GM18858 (cell line): Measurements from ENCODE around the gene EYA4.
"Not testable (repeated sequence)": the region's sequence is repeated elsewhere in the genome, so short reads cannot be mapped to it uniquely, and the experiment has no call there.

Experiments used
- ATAC-seq: cut with Tn5 transposase; IDR thresholded peaks from one replicate; pipeline ENCODE4 v1.9.1; 2021; ENCODE audit not compliant: unreplicated experiment

Gene EYA4

DNA sequence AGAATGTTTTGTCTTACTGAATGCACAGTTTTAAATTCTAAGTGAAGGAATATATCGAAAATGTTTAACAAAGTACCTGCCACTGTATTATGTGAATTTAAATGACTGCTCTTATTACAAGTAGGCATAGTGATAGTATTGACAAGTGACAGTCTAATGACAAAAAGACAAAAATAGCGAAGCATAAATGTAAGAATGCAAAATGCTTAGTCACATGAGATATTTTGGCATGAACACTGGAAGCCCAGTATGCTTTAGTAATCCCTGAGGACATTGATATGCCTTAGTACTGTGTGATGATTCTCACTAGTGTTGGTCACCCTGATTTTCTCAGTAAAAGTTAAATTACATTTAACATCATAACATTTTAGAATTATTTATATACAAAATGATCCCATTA, 153.5 kb downstream of the EYA4 start:
- no peak for ATAC-seq

DNA sequence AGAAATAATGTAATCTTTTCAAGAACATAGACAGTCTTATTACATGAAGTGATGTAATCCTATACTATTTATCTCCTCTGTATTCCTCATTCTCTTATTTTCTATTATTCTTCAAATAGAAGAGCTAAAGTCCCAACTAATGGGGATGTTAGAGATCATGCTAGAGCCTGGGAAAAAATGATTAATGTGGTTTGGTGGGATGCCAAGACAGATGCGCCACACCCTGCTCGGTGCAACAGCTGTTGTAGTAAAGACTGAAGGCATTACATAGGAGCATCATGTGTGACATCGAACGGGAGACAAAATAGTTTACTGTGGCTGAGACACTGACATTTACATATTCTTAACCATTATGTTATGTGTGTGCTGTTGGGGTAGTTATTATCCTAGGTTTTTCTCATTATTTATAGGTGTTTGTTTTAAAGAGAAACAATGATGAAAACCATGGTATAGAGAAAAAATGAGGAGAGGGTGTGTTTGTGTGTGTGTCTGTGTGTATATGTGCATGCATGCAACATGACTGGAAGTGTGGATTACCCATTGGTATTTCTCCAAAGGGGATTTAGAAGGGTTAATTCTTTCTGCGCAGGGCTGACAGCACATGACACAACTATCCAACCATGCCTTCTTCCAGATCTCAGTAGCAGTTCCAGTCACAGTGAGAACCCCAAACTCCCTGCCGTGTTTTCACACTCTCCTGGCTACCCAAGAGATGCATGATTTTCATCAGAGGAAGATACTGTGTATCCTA, 155.3 kb downstream of the EYA4 start:
- no peak for ATAC-seq

DNA sequence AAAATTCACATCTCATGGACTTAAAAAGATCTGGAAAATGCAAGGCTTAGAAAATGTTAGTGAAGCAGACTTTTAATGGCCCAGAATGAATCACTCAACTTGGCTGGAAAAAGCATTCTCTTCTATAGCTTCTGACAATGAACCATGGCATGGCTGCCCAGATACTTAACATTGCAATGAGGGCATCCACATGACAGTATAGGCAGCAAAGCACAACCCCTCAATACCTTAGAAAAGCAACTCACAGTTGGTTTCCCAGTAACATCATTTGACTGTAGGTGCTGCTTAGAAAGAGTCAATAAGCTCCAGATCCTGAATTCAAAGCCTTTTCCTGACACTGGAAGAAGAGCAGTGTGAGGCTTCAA, 155.8 kb downstream of the EYA4 start:
- no peak for ATAC-seq

DNA sequence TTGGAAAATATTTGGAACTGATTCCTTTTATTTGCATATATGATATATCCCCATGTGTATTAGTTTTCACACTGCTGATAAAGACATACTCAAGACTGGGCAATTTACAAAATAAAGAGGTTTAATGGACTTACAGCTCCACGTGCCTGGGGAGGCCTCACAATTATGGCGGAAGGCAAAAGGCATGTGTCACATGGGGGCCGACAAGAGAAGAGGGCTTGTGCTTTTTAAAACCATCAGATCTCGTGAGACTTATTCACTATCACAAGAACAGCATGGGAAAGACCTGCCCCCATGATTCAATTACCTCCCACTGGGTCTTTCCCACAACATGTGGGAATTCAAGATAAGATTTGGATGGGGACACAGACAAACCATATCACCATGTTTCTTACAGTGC, 156.4 kb downstream of the EYA4 start:
- ATAC-seq = not testable (repeated sequence)

DNA sequence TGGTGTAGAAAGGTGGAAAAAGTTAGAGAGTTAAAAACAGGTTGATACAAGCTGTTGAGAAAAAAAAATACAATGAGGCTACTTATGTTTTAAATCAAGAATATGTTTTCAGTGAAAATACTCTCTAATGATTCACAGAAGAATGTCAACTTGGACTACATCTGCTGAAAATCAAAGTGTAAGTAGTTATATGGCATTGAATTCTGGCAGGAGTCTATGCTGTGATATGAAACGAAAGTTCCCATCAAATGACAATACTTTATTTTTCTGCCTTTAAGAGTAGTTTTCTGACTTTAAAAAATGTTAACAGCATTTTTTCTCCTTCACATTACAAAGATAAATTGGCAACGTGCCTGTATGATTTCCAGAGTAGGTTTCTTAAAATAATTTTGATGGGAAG, 158.3 kb downstream of the EYA4 start:
- no peak for ATAC-seq

DNA sequence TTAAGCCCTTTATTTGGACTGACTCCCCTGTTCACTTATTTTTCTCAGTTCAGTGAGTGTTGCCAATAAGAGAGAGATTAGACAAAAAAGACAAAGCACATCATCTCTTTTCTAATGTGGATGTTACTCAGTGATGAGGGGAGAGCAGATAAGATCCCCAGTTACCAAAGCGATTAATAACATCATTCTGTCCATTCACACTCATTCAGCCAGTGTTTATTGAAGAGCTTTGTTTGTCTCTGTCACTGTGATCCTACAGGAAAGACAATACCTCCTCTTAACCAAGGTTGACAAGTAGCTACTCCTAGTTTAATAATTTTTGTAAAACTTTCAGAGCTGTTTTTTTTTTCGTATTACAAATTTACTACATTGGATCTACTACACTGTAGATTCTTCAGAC, 163.0 kb downstream of the EYA4 start:
- no peak for ATAC-seq

DNA sequence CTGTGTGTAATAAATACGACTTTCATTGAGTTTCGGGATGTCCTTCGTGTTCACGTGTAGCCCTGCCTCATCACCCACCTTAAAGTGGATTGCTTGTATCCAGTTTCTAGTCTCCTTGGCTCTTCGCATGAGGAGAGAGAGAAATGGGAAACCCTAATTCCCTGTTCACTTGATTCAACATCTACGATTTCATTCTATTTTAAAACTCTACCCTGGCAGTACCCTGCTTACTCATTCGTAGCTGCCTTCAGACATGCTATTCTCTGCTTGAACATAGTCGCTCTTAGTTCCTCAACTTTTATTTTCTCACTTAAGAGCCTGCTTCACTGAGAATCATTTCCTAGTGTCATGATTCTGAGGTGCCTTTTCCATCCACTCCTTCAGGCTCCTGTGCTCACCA, 163.6 kb downstream of the EYA4 start:
- ATAC-seq = no peak

DNA sequence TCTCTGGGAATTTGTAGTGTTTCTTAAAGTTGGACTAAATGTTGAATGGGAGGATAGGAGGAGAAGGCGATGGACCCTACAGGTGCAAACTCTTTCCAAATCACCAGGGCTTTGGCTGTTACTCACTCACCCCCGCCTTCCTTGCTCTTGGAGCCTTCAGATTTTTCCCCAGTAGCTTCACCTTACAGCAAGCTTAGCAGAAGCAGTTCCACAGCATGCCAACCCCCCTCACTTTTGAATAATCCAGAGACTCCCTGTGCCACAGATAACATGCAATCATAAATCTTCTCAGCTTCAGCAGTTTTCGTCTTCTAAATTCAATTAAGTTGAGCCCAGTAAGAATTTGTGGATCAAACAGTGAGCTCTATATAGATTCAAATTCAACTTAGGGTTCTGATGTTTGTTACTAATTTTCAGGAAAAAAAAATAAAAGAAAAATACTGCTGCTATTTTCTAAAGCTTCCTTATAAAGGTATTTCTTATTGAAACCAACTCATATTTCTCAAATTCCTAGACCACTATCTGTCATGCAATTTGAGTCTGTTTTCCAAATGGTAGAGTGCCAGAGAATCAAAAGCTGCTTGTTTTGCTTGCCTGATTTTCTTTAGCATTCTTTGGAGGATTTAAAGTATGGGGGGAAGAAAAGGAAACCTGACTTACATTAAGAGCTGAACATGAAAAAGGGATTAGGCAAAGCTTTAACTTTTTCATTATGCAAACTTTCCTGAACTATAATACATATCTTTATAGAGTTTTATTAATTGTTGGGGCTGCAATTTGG, 166.4 kb downstream of the EYA4 start:
- no peak for ATAC-seq

DNA sequence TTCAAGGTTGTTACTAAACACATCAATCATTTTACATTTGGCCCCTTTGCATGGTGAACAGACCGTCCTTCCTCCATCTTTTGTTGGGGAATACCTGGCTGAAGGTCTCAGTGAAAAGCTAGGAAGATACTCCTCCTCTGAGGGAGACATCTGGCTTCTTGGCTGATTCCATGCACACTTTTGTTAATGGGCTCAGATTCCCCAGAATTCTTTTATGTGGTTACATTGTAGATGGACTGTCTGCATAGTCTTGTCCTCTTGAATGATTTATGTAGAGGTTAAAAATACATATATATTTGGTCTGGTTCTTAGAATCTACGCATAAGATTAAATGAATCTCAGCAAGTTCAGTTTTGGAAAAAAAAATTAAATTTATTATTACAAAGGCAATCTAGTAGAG, 167.0 kb downstream of the EYA4 start:
- no peak for ATAC-seq

DNA sequence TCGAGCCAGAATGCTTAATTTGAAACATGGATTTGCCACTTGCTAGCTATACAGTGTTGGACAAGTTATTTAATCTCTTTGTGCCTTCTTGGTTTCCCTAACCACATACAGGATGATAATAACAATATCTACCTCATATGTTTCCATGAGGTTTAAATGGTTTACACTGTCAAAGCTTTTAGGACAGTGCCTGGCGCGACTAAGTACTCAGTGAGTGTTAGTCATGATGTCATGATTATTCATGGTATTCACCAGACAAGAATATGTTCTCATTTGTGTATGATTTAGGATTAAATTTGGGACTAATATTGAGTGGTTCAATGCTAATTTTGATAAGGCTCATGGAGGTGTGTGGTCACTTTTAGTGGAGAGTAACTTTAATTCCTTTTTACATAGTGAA, 167.4 kb downstream of the EYA4 start:
- no peak for ATAC-seq

DNA sequence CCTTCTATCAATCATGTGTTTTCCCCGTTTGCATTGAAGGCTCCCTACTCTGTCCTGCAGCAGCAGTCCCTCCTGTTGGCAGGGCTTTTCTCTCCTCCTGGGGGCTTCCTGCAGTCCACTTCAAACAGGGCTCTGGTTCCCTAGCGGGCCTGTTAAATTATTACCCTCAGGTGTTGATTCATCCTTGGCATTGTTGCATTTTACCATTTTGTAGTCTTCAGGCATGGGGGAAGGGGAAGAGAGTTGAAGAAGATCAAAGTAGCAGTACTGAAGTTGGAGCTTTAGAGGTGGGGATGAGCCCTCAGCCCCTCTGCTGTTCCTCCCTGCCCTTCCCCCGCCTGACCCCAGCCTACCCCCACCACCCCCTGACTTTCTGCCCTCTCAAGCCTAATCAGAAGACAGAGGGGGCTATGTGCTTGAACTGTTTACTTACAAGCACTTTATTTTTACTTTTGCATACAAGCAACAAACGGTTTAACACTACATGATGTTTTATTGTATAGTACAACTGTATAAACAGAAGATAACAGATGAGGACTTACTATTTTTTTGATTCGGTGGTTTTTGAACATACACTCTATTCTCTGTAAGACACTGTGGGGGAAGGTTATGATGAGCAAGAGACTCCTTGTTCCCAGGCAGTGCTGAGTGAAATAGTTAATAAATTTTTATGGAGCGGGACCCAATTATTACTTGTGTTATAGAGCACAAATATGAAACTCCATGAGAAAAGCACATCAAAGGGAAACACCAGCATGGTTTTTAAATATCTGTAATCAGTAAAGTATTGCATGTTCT, 169.7 kb downstream of the EYA4 start:
- ATAC-seq = no peak

DNA sequence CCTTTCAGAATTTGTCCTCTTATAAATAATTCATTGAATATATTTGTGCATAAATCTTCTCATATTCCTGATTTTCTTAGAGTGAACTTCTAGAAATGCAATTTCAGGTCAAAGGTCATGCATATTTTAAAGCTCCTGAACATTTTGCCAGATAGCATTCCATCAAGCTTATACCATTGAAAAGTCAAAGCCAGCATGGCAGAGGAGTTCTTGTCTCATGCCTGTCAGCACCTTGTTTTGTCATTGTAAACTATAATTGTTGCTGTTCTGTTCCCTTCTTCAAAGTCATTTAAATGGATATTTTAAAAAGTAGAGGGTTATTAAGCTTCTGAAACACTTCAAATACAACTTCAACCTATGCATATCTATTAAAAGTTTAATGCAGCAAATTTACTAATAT, 170.6 kb downstream of the EYA4 start:
- ATAC-seq = no peak

DNA sequence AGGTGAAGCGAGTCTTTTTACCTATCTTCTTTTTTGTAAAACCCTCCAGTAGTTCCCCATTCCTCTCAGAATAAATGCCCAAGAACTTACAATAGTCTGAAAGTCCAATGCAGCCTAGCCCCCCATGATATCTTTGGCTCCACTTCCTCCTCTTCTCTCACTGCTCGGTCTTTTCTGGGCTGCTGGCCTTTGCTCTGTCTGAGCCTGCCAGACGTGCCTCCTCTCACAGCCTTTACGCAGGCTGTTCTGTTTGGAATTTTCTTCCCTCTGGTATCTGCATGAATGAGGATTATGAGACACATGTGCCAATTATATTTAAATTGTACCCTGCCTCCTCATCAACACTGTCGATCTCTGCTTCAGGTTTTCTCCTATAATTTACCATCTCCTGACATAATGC, 174.1 kb downstream of the EYA4 start:
- no peak for ATAC-seq

DNA sequence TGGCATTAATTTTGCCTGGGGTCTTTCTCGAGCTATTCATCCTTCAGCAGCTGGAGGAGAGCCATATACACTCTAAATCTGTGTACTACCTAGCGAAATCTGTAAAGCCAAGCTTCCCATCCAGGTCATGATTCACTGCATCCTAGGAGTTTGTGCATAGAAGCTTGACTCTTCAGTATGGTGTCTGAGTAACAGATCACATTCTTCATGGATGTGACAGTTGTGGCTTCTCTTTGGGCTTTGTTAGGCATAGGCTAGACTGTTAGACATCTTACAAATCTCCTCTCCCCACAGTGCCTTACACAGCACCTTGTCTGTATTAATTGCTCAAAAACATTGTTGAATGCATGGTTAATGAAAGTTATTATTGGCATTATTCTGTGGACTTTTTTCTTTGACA, 177.0 kb downstream of the EYA4 start:
- no peak for ATAC-seq

DNA sequence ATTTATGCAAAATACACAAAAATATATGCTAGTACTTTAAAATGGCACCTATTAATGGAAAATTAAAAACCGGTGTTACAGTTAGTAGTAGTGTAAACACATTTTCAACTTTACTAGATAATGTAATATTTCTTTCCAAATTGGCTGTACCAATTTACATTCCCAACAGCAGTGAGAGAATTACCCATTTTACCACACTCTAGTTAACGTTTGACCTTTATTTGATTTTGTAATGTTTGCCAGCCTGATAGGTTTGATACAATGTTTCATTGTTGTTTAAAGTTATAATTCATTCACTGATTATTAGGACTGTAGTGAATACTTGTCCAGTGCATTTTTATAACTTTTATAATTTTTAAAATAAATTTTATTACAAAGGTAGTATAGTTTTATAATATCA, 182.1 kb downstream of the EYA4 start:
- no peak for ATAC-seq

DNA sequence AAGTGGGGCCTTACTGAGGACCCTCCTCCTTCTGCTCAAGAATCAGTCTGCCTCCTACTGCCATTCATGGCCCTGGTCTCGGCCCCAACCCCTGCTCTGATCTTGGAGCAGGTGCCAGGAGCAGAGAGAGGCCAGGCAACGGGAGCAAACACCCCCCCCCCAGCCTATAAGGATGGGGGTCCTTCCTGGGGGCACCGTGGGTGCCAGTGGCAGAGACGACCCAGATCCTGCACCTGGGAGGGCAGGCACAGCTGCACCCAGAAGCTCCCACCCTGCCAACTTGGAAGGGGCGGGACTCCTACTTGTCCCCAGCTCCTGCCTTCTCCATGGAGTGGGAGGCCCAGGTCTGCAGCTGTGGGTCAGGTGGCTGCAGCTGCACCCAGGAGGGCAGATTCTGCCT, 183.2 kb downstream of the EYA4 start:
- ATAC-seq = no peak

DNA sequence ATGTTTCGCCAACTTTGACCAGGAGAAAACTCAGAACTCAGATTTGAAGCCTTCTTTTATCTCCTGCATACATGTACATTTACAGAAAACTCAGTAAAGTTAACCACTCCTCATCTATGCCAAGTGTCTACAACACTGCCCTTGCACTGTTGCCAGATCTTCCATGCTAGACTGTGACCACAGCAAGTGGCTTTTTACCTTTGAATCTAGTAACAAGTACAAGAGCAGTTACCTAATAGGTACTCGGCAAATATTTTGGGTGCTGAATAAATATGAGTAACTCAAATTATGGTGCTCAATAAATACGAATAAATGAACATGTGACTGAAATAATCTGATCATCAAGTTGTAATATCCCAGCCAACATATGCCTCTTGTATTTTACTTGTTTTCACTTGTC, 184.9 kb downstream of the EYA4 start:
- ATAC-seq = no peak

DNA sequence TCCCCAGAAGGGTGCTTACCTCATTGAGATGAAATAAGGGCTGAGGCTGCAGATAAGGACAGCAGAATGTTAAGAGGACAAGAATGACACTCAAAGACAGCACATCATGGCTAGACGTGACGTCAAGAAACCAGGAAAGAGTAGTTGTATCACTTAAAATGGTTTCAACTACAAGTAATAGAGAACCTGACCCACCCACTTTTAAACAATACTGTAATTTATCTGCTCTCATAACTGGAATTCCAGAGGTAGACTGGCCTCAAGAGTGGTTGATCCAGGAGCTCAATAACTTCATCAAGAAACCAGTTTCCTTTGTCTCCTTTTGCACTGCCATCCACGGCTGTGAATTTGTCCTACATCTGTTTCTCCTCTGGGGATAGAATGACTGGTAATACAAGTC, 187.1 kb downstream of the EYA4 start:
- ATAC-seq = no peak

DNA sequence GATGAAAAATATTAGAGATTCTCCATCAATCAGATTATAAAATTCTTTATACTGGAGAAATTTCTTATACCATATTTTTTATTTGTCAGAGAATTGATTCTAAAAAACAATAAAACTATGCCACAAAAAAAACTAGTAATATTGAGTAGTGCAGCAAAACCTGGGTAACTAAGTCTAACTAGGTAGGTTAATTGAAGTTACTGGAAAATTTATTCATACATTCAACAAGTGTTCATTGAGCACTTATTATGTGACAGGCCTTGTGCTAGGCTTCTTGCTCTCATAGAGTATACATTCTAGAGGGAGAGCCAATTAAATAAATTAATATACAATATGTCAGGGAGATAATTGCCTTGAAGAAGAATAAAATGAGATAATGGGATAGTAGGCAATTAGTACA, 189.4 kb downstream of the EYA4 start:
- no peak for ATAC-seq

DNA sequence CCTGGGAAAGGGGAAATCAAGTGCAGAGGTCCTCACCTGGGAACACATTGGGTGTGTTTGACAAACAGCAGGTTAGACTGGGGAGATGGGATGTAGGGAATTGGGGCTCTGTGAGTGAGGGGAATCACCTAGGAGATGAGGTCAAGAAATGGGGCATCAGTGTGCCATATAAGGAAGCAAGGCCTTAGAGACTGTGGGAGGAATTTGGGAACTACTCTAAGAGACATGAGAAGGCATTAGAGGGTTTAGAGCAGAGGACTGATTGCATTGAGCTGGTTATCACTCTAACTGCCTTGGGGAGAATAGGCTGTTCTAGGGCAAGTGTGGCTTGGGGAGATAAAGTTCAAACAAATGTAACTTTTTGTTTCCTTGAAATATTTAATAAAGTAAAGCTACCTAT, 189.9 kb downstream of the EYA4 start:
- ATAC-seq = no peak

DNA sequence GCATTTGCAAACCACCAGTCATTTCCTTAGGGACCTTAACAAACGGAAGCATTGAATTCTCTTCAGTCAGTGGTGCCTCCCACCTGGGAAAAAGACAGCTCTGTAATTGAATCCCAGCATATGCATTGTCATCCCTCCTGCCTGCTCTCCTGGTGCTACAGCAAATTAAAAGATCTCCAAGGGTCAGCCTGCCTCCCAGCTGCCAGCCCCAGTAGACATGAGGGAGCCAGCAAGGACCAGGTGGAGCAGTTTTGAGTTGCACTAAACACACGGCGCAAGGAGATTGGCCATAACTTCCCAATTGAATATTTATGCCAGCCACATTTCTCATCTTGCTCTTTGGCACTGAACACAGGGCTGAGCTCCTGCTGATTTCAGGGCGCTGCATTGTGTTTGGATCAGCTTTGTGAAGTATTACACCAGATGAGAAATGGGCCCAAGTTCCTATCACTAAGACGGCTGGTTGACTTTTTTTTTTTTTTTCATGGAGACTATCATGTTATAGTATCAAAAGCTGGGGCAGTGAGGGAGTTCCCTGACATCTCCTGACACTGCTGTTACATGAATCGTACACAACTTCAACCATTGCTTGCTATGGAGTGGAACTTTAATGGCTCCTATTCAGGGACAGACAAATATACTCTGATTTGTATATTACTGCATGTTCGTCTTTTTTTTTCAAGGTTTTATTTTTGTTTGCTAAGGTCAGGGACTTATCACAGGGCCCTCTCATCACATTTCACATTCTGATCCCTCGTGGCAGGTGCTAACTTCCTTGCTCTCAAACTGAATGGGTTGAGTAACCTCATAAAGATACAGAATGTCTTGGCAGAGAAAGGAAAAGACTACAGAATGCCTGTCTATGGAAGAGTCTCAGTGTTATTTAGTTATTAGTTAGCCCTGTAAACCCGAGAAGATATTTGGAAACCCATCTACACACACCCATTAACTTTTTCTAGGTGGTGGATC, 191.1 kb downstream of the EYA4 start:
- ATAC-seq = no peak
